HepG2 (cell line): Measurements from ENCODE around the gene RDH11. TPM values are rescaled to one million over a fixed set of nuclear protein-coding genes. Genes with fewer than 3 reads are reported as not detected.

Source experiments
- ATAC-seq: fragments of 200-7000 bp; cut with Tn5 transposase; 3 replicates; pipeline ENCODE4 v1.9.1; 2020; ENCODE audit warnings: mild to moderate bottlenecking, moderate library complexity
- BruUV-seq: library from RNA; stranded (reverse); fragments of 400-500 nt; replicated peaks from 2 replicates; lab custom pipeline; 2021; lab: Mats Ljungman, UMichigan
- CTCF ChIA-PET: fragments of 300-600 bp; formaldehyde crosslinking; extraction: SDS; loops from one replicate; lab custom pipeline; 2021; ENCODE audit warnings: low total read pairs, inconsistent platforms, low intra/inter-chr PET ratio; lab: Yijun Ruan, JAX
- POLR2A ChIA-PET: fragments of 350-600 bp; sonication (Branson Sonifier 250); formaldehyde crosslinking; loops from one replicate; lab custom pipeline; 2020; ENCODE audit warnings: antibody characterized with exemption, inconsistent platforms; lab: Yijun Ruan, JAX
- DNase-seq: peaks from one replicate; pipeline ENCODE4 v3.0.0-alpha.2; 2015; ENCODE audit warnings: low spot score
- FAIRE-seq: peaks from 3 replicates; lab custom pipeline; 2011; peaks lifted over from hg19 to GRCh38; lab: Jason Lieb, UNC
- H2AFZ ChIP-seq: one replicate; pipeline ENCODE4 v1.6.1; 2011; ENCODE audit warnings: low read length, inconsistent platforms
- H3K27ac ChIP-seq: fragments of 300-600 bp; 3 replicates; pipeline ENCODE4 v1.8.0; 2011; ENCODE audit warnings: mixed run types, mild to moderate bottlenecking, mixed read lengths, low read length, inconsistent platforms; ENCODE audit not compliant: insufficient read depth; ENCODE audit errors: extremely low read length
- H3K27me3 ChIP-seq, 2 experiments: fragments of 200-600 bp in 1 of 2; 2 replicates in 1 of 2; 3 replicates in 1 of 2; pipeline versions ENCODE4 v1.6.0 to v1.8.0; 2011; ENCODE audit warnings: low read length in 2 of 2, mild to moderate bottlenecking in 2 of 2, moderate library complexity in 2 of 2, inconsistent platforms in 1 of 2; ENCODE audit not compliant: insufficient read depth in 2 of 2, control insufficient read depth in 1 of 2
- H3K36me3 ChIP-seq, 2 experiments: fragments of 200-600 bp in 1 of 2; replicated peaks in 1 of 2; 2 replicates in 1 of 2; 3 replicates in 1 of 2; pipeline versions ENCODE4 v1.5.1 to v1.8.0; 2011; ENCODE audit warnings: low read length in 2 of 2, inconsistent platforms in 1 of 2; ENCODE audit not compliant: insufficient read depth in 2 of 2, control insufficient read depth in 1 of 2
- H3K4me1 ChIP-seq: 2 replicates; pipeline ENCODE4 v1.5.1; 2012; ENCODE audit warnings: low read length, inconsistent platforms; ENCODE audit not compliant: insufficient read depth
- H3K4me2 ChIP-seq: 2 replicates; pipeline ENCODE4 v1.6.0; 2011; ENCODE audit warnings: low read depth, low read length, inconsistent platforms
- H3K4me3 ChIP-seq, 3 experiments: fragments of 200-600 bp in 1 of 3; sonication (generic), shearing (Covaris generic) in 1 of 3; replicated peaks in 1 of 3; 2 replicates each; pipeline ENCODE4 v1.5.1; 2011 to 2016; ENCODE audit warnings: low read length in 3 of 3, inconsistent platforms in 2 of 3, low read depth in 2 of 3, mild to moderate bottlenecking in 2 of 3, control low read depth in 1 of 3, mixed read lengths in 1 of 3; ENCODE audit not compliant: insufficient read depth in 1 of 3
- H3K79me2 ChIP-seq: one replicate; pipeline ENCODE4 v1.6.1; 2011; ENCODE audit warnings: low read length, inconsistent platforms; ENCODE audit not compliant: insufficient read depth
- H3K9ac ChIP-seq: 2 replicates; pipeline ENCODE4 v1.6.0; 2011; ENCODE audit warnings: mild to moderate bottlenecking, low read depth, low read length, inconsistent platforms; ENCODE audit not compliant: insufficient read depth
- H3K9me3 ChIP-seq: 2 replicates; pipeline ENCODE4 v1.5.1; 2012; ENCODE audit warnings: mild to moderate bottlenecking, low read length
- H4K20me1 ChIP-seq: 2 replicates; pipeline ENCODE4 v1.6.0; 2011; ENCODE audit warnings: inconsistent platforms, mild to moderate bottlenecking, low read length, moderate library complexity; ENCODE audit not compliant: insufficient read depth
- FLYWCH1 ChIP-seq: sonication (generic); formaldehyde crosslinking; IDR thresholded peaks from 2 replicates; pipeline ENCODE4 v1.8.1; 2023; ENCODE audit warnings: mild to moderate bottlenecking, missing genetic modification reagents
- HOXA9 ChIP-seq: sonication (generic); formaldehyde crosslinking; IDR thresholded peaks from 2 replicates; pipeline ENCODE4 v1.8.1; 2022; ENCODE audit warnings: missing genetic modification reagents, mild to moderate bottlenecking, moderate library complexity, borderline replicate concordance
- MEIS1 ChIP-seq: sonication (generic); formaldehyde crosslinking; IDR thresholded peaks from 2 replicates; pipeline ENCODE4 v1.9.0; 2021; ENCODE audit warnings: mild to moderate bottlenecking, missing genetic modification reagents, moderate library complexity, borderline replicate concordance
- NR2F6 ChIP-seq, 2 experiments: IDR thresholded peaks; 2 replicates each; pipeline ENCODE4 v1.6.1; 2016; ENCODE audit warnings: antibody characterized with exemption in 1 of 2, mild to moderate bottlenecking in 1 of 2
- RELA ChIP-seq: sonication (generic); formaldehyde crosslinking; IDR thresholded peaks from 2 replicates; pipeline ENCODE4 v1.4.0; 2020; ENCODE audit warnings: missing genetic modification reagents
- SMAD3 ChIP-seq: sonication (generic); formaldehyde crosslinking; IDR thresholded peaks from 2 replicates; pipeline ENCODE4 v1.4.0; 2020; ENCODE audit warnings: missing genetic modification reagents
- TOPORS ChIP-seq: sonication (generic); formaldehyde crosslinking; IDR thresholded peaks from 2 replicates; pipeline ENCODE4 v1.8.0; 2023; ENCODE audit warnings: mild to moderate bottlenecking, missing genetic modification reagents
- ZNF264 ChIP-seq: sonication (generic); formaldehyde crosslinking; IDR thresholded peaks from 2 replicates; pipeline ENCODE4 v1.4.0; 2020; ENCODE audit warnings: missing genetic modification reagents
- ZNF468 ChIP-seq: sonication (generic); formaldehyde crosslinking; IDR thresholded peaks from 2 replicates; pipeline ENCODE4 v1.8.0; 2022; ENCODE audit warnings: mild to moderate bottlenecking, moderate library complexity, missing genetic modification reagents
- ZNF549 ChIP-seq: sonication (generic); formaldehyde crosslinking; IDR thresholded peaks from 2 replicates; pipeline ENCODE4 v1.5.0; 2020; ENCODE audit warnings: missing genetic modification reagents
- ZNF678 ChIP-seq: sonication (generic); formaldehyde crosslinking; IDR thresholded peaks from 2 replicates; pipeline ENCODE4 v1.4.0; 2020; ENCODE audit warnings: mild to moderate bottlenecking, missing genetic modification reagents
- ZSCAN21 ChIP-seq: sonication (generic); formaldehyde crosslinking; IDR thresholded peaks from 2 replicates; pipeline ENCODE4 v1.8.0; 2022; ENCODE audit warnings: mild to moderate bottlenecking, missing genetic modification reagents, moderate library complexity, borderline replicate concordance
- WGBS: methylation state at CpG from one replicate; pipeline ENCODE4 v1.1.6; 2017; ENCODE audit warnings: low lambda C conversion rate; 5-methylcytosine and 5-hydroxymethylcytosine counted together
- in situ Hi-C: cut with HindIII; loops from 2 replicates; pipeline ENCODE4 v1.10.0; 2017; ENCODE audit warnings: low pct_unique_long_range_greater_than_20kb; ENCODE audit not compliant: extremely low pct_ligation_motif_present
- intact Hi-C: fragments of 100-400 bp; cut with micrococcal nuclease; formaldehyde crosslinking; loops from one replicate; pipeline ENCODE4 v1.10.0; 2022; ENCODE audit not compliant: unreplicated experiment
- polyA plus RNA-seq, 8 experiments: library from polyadenylated mRNA; depleted of rRNA in 3 of 8; stranded (reverse) in 7 of 8; unstranded in 1 of 8; fragments of >200 nt; fragmentation: Illumina TruSeq in 4 of 8; extraction: Trizol in 4 of 8; gene quantifications; 2 replicates each; pipeline versions ENCODE4 v1.2.1 to v1.2.3, GENCODE V29; 2011 to 2016; ENCODE audit warnings: low read depth in 4 of 8, missing spikeins in 1 of 8, mixed read lengths in 1 of 8; ENCODE audit not compliant: insufficient read depth in 1 of 8
- total RNA-seq, 5 experiments: library from RNA; depleted of rRNA; stranded (reverse); fragments of >200 nt; fragmentation: Illumina TruSeq; extraction: Trizol; gene quantifications; 2 replicates each; pipeline ENCODE4 v1.2.3, GENCODE V29; 2016; ENCODE audit warnings: low read depth in 1 of 5
- TF ChIP-seq, protein P1 (sequence below): sonication (generic); formaldehyde crosslinking; IDR thresholded peaks from 2 replicates; pipeline ENCODE4 v1.4.0; 2020; ENCODE audit warnings: missing genetic modification reagents
- TF ChIP-seq, protein P2 (sequence below), 2 experiments: fragments of 450-650 bp in 1 of 2; sonication (generic) in 1 of 2; formaldehyde crosslinking; IDR thresholded peaks; 2 replicates each; pipeline versions ENCODE4 v1.5.0 to v1.8.0; 2020 to 2022; ENCODE audit warnings: mild to moderate bottlenecking in 1 of 2, missing genetic modification reagents in 1 of 2
- TF ChIP-seq, protein P3 (sequence below): fragments of 450-650 bp; IDR thresholded peaks from 2 replicates; pipeline ENCODE4 v1.6.1; 2017; ENCODE audit warnings: mild to moderate bottlenecking

The RDH11 gene
- total and polyA plus RNA-seq, 2 of the 13 experiments (the other 11 are each of a cell fraction or from before 2014, with no cell fraction given) = 106 to 131 TPM

DNA sequence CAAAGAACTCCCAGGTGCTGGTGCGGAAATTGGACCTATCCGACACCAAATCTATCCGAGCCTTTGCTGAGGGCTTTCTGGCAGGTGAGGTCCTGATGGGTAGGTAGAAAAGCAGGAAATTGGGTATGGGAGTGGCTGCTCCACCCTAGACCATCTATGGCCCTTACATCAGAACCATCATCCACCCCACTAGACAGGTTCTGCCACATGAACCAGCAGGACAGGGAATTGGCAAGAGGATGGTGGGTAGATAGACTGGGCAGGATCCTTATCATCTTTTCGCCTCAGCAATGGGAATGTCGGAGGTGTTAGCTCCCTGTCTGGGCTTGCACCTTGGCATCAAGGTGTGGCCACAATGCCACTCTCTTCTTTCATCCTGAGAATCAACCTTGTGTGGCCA is 29.6 kb upstream of the RDH11 start:
- no TSS peak for BruUV-seq
- Histone ChIP-seq H3K79me2 (no peaks in the 10 kb centered on the region), H2AFZ (no peak overlapping the region), H3K27ac (no peak overlapping the region), H3K4me3 (no peak overlapping the region), H3K9ac (no peak overlapping the region), H4K20me1 (no peaks in the 10 kb centered on the region), H3K4me1 (peaks cover 50% of the 10 kb centered on the region), H3K36me3 (no peaks in the 10 kb centered on the region), H3K9me3 (no peaks in the 10 kb centered on the region), H3K27me3 (no peaks in the 10 kb centered on the region), H3K4me2 (no peak overlapping the region)
- in situ Hi-C loops (no loop called here), intact Hi-C loops (no loop called here)
- ChIA-PET POLR2A (no interaction called here), CTCF (no interaction called here)
- DNase-seq (no peak), FAIRE-seq (no peak), ATAC-seq (no peak)
- 88% methylated on average over 3 of the region's 5 CpGs for WGBS
- TF ChIP-seq ZNF678 (CRISPR knock-in tag) (no peak), NR2F6 (IDR thresholded peaks at IDR 0.05) (no peak), NR2F6 (CRISPR knock-in tag; IDR thresholded peaks at IDR 0.05) (no peak), HOXA9 (CRISPR knock-in tag) (no peak), ZSCAN21 (CRISPR knock-in tag) (no peak), ZNF549 (CRISPR knock-in tag) (no peak), MEIS1 (no peak), FLYWCH1 (CRISPR knock-in tag) (no peak), ZNF468 (CRISPR knock-in tag) (no peak), RELA (CRISPR knock-in tag) (no peak), ZNF264 (no peak), SMAD3 (CRISPR knock-in tag) (no peak), TOPORS (CRISPR knock-in tag) (no peak)
- TF ChIP-seq, protein P1, sequence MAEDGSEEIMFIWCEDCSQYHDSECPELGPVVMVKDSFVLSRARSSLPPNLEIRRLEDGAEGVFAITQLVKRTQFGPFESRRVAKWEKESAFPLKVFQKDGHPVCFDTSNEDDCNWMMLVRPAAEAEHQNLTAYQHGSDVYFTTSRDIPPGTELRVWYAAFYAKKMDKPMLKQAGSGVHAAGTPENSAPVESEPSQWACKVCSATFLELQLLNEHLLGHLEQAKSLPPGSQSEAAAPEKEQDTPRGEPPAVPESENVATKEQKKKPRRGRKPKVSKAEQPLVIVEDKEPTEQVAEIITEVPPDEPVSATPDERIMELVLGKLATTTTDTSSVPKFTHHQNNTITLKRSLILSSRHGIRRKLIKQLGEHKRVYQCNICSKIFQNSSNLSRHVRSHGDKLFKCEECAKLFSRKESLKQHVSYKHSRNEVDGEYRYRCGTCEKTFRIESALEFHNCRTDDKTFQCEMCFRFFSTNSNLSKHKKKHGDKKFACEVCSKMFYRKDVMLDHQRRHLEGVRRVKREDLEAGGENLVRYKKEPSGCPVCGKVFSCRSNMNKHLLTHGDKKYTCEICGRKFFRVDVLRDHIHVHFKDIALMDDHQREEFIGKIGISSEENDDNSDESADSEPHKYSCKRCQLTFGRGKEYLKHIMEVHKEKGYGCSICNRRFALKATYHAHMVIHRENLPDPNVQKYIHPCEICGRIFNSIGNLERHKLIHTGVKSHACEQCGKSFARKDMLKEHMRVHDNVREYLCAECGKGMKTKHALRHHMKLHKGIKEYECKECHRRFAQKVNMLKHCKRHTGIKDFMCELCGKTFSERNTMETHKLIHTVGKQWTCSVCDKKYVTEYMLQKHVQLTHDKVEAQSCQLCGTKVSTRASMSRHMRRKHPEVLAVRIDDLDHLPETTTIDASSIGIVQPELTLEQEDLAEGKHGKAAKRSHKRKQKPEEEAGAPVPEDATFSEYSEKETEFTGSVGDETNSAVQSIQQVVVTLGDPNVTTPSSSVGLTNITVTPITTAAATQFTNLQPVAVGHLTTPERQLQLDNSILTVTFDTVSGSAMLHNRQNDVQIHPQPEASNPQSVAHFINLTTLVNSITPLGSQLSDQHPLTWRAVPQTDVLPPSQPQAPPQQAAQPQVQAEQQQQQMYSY (CRISPR knock-in tag) = no peak
- TF ChIP-seq, protein P2, sequence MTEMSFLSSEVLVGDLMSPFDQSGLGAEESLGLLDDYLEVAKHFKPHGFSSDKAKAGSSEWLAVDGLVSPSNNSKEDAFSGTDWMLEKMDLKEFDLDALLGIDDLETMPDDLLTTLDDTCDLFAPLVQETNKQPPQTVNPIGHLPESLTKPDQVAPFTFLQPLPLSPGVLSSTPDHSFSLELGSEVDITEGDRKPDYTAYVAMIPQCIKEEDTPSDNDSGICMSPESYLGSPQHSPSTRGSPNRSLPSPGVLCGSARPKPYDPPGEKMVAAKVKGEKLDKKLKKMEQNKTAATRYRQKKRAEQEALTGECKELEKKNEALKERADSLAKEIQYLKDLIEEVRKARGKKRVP (CRISPR knock-in tag; IDR thresholded peaks at IDR 0.05) = no peak
- TF ChIP-seq, protein P3, sequence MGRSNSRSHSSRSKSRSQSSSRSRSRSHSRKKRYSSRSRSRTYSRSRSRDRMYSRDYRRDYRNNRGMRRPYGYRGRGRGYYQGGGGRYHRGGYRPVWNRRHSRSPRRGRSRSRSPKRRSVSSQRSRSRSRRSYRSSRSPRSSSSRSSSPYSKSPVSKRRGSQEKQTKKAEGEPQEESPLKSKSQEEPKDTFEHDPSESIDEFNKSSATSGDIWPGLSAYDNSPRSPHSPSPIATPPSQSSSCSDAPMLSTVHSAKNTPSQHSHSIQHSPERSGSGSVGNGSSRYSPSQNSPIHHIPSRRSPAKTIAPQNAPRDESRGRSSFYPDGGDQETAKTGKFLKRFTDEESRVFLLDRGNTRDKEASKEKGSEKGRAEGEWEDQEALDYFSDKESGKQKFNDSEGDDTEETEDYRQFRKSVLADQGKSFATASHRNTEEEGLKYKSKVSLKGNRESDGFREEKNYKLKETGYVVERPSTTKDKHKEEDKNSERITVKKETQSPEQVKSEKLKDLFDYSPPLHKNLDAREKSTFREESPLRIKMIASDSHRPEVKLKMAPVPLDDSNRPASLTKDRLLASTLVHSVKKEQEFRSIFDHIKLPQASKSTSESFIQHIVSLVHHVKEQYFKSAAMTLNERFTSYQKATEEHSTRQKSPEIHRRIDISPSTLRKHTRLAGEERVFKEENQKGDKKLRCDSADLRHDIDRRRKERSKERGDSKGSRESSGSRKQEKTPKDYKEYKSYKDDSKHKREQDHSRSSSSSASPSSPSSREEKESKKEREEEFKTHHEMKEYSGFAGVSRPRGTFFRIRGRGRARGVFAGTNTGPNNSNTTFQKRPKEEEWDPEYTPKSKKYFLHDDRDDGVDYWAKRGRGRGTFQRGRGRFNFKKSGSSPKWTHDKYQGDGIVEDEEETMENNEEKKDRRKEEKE = no peak
